Astrocyte of the cerebellum (primary cell): Measurements from ENCODE around the gene NR2F1-AS1.

Source experiments
- DNase-seq: peaks from one replicate; pipeline ENCODE4 v3.0.0-alpha.2; 2011; ENCODE audit warnings: low read depth
- H3K4me3 ChIP-seq: 2 replicates; pipeline ENCODE4 v1.5.1; 2011; ENCODE audit warnings: mild to moderate bottlenecking, low read depth, low read length, moderate library complexity
- CTCF ChIP-seq: IDR thresholded peaks from 2 replicates; pipeline ENCODE4 v1.5.1; 2012; ENCODE audit warnings: low read length, low read depth, moderate library complexity, mild to moderate bottlenecking; ENCODE audit errors: missing control alignments
- in situ Hi-C: cut with HindIII; loops from 2 replicates; pipeline ENCODE4 v1.10.0; 2017; ENCODE audit warnings: low sequenced_read_pairs

NR2F1-AS1 gene

GRCh38 chr5:93411716-93412115, 169.3 kb downstream of the NR2F1-AS1 start:
- in situ Hi-C loops: no loop called here
- DNase-seq: no peak
- TF ChIP-seq CTCF: no peak
- no peak overlapping the region for H3K4me3 ChIP-seq

GRCh38 chr5:93409691-93410090, 171.3 kb downstream of the NR2F1-AS1 start:
- in situ Hi-C loops: no loop called here
- H3K4me3 ChIP-seq: no peak overlapping the region
- no peak for DNase-seq
- TF ChIP-seq CTCF: no peak

GRCh38 chr5:93407454-93407853, 173.6 kb downstream of the NR2F1-AS1 start:
- in situ Hi-C loops: no loop called here
- no peak overlapping the region for H3K4me3 ChIP-seq
- no peak for TF ChIP-seq CTCF
- no peak for DNase-seq

GRCh38 chr5:93406971-93407401, 174.0 kb downstream of the NR2F1-AS1 start:
- DNase-seq: no peak
- in situ Hi-C loops: no loop called here
- no peak for TF ChIP-seq CTCF
- H3K4me3 ChIP-seq: no peak overlapping the region

- no peak for TF ChIP-seq CTCF
- in situ Hi-C loops: no loop called here
- no peak for DNase-seq
- no peak overlapping the region for H3K4me3 ChIP-seq
Observed at GRCh38 chr5:93404246-93404645, 176.8 kb downstream of the NR2F1-AS1 start.

GRCh38 chr5:93403141-93403928, 177.7 kb downstream of the NR2F1-AS1 start:
- H3K4me3 ChIP-seq: no peak overlapping the region
- DNase-seq: no peak
- in situ Hi-C loops: no loop called here
- no peak for TF ChIP-seq CTCF

- in situ Hi-C loops: no loop called here
- no peak overlapping the region for H3K4me3 ChIP-seq
- TF ChIP-seq CTCF: no peak
- DNase-seq: no peak
Observed at GRCh38 chr5:93402451-93402850, 178.6 kb downstream of the NR2F1-AS1 start.
